Gastrocnemius medialis (tissue), 4 donors: Measurements from ENCODE around the gene ZNF491.

Experiments
- POLR2A ChIP-seq, 2 donors: fragments of 450-650 bp; IDR thresholded peaks; one replicate each; pipeline ENCODE4 v1.6.1; 2017; ENCODE audit warnings: antibody characterized with exemption in 2 of 2, mild to moderate bottlenecking in 2 of 2, moderate library complexity in 2 of 2
- TF ChIP-seq, protein P1 (sequence below), 5 experiments: fragments of 450-650 bp in 3 of 5; fragments of 200-600 bp in 2 of 5; sonication (generic) in 2 of 5; IDR thresholded peaks in 4 of 5; conservative IDR thresholded peaks in 1 of 5; 1 replicate in 4 of 5; 2 replicates in 1 of 5; pipeline ENCODE4 v1.5.1; 2016 to 2019; ENCODE audit warnings: antibody characterized with exemption in 5 of 5, mild to moderate bottlenecking in 3 of 5, moderate library complexity in 3 of 5

DNA sequence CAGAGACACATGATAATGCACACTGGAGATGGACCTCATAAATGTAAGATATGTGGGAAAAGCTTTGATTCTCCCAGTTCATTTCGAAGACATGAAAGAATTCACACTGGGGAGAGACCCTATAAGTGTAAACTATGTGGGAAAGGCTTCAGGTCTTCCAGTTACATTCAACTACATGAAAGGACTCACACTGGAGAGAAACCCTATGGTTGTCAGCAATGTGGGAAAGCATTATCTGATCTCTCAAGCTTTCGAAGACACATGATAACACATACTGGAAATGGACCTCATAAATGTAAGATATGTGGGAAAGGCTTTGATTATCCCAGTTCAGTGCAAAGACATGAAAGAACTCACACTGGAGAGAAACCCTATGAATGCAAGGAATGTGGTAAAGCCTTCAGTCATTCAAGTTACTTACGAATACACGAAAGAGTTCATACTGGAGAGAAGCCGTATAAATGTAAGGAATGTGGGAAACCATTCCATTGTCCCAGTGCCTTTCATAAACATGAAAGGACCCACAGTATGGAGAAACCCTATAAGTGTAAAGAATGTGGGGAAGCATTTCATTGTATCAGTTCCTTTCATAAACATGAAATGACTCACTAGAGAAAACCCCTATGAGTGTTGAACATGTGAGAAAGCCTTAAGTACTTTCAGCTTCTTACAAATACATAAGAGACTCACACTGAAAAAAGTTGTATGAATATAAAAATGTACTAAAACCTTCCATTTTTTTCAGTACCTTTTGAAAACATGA lies 16.8 kb upstream of the ZNF491 start:
- TF ChIP-seq, protein P1, sequence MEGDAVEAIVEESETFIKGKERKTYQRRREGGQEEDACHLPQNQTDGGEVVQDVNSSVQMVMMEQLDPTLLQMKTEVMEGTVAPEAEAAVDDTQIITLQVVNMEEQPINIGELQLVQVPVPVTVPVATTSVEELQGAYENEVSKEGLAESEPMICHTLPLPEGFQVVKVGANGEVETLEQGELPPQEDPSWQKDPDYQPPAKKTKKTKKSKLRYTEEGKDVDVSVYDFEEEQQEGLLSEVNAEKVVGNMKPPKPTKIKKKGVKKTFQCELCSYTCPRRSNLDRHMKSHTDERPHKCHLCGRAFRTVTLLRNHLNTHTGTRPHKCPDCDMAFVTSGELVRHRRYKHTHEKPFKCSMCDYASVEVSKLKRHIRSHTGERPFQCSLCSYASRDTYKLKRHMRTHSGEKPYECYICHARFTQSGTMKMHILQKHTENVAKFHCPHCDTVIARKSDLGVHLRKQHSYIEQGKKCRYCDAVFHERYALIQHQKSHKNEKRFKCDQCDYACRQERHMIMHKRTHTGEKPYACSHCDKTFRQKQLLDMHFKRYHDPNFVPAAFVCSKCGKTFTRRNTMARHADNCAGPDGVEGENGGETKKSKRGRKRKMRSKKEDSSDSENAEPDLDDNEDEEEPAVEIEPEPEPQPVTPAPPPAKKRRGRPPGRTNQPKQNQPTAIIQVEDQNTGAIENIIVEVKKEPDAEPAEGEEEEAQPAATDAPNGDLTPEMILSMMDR (IDR thresholded peaks at IDR 0.05 in 4 of 5, conservative IDR thresholded peaks at IDR 0.05 in 1 of 5): no peak
- TF ChIP-seq POLR2A (IDR thresholded peaks at IDR 0.05): no peak
